HG03139 (cell line): ENCODE data around the gene RNF26.
A peak's percentile ranks its signal among the peaks of the same experiment; 100 is the strongest.

Experiments
- ATAC-seq: cut with Tn5 transposase; IDR thresholded peaks from one replicate; pipeline ENCODE4 v1.9.1; 2021; ENCODE audit not compliant: unreplicated experiment

The RNF26 gene

DNA sequence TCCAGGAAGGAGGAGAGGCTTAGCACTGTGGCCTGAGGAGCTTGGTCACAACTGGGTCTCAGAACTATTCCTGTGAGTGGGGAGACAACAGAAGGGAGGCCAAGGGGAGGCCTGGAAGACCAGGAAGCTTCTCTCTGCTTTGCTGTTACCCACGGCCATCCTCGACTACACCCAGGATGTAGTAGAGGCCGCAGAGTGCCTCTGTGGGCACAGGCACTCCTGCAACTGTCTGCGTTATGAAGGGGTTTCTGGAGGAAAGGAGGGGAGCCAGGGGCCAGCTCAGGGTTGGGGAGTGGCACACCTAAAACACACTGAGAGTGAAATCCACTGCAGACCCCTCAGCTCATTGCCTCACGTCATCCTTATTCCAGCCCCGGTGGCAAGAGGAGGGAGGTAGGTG lies 16.0 kb downstream of the RNF26 start:
- no peak for ATAC-seq

DNA sequence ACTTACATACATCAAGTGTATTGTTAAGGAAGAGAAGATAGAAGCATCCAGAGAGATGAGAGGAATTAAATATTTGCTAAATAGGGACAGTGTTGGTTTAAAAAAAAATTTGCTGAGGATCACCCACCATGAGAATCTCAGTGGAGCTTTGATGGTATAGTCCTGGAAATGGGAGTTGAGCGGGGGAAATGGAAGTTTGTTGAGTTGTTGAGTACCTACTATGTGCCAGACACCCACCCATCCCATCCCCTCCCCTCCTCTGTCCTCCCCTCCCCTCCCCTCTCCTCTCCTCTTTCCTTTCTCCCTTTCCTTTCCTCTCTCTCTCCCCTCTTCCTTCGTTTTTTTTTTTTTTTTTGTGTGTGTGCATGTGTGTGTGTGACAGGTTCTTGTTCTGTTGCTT lies 16.9 kb downstream of the RNF26 start:
- ATAC-seq, result no peak

DNA sequence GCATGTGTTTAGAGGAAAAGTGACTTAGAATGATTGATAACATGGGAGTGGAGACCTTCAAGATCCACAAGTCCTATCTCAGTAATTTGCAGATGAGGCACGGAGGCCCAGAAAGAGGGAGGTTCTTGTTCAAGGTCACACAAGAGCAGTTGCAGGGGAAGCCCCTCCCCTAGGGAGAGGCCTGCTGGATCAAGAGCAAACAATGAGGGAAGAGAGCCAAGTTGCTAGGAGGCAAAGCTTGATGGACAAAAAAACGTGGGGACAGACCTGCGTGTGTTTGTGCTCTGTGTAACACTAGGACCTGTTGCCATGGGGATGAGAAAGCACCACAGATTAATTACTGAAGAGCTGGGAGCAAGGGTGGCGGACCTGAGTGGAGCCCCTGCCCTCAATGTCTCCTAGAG lies 18.5 kb downstream of the RNF26 start:
- ATAC-seq, result no peak

- no peak for ATAC-seq
Measured at GRCh38 chr11:119355091-119355843, 20.9 kb downstream of the RNF26 start.

DNA sequence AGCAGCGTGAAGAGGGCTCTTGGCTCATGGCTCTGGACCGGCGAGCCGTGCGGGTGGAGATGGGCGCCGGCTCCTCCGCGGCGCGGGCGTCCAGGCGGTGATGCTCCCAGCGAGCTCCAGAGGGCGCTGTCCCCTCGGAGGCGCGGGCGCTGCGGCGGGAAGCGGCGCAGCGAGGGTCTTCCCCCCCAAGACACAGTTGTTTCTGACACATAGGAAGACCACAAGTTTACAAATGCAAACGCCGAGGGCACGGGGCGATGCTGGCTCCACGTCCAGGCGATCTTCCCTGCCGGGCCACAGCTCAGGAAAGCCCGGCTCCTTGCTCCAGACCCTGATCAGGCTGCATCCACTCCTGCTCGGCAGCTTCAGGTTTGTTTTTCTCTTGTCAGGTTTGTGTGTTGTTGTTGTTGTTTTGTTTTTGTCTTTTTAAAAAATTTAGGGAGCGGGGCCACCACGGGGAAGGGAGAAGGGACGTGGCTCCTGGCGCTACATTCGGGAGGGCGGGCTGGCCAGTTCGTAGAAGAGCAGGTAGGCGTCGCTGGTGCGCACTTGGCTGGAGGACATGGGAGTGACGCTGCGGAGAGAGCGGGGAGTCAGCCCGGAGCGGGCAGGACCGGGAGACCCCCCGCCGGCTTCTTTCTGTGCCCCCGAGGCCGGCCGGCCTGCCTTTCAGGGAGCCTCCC lies 22.2 kb downstream of the RNF26 start:
- ATAC-seq, result peak; percentile 71

DNA sequence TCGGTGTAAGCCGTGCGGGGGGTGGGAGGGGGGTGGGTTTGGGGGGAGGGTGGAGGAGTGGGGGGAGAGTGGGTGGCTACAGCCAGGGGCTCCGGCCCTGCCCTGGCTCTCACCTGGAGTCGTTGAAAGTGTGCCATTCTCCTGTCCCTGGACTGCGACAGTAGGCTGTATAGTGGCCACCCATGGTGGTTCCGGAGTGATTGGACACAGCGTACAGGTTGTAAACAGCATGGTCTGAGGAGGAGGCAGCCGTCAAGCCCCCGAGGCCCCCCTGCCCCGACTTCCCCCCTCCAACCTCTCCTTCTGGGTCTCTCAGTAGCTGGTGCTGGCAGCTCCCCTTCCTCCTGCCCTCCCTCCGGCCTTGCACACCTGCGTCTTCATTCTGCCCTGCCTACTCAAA lies 22.7 kb downstream of the RNF26 start:
- no peak for ATAC-seq

DNA sequence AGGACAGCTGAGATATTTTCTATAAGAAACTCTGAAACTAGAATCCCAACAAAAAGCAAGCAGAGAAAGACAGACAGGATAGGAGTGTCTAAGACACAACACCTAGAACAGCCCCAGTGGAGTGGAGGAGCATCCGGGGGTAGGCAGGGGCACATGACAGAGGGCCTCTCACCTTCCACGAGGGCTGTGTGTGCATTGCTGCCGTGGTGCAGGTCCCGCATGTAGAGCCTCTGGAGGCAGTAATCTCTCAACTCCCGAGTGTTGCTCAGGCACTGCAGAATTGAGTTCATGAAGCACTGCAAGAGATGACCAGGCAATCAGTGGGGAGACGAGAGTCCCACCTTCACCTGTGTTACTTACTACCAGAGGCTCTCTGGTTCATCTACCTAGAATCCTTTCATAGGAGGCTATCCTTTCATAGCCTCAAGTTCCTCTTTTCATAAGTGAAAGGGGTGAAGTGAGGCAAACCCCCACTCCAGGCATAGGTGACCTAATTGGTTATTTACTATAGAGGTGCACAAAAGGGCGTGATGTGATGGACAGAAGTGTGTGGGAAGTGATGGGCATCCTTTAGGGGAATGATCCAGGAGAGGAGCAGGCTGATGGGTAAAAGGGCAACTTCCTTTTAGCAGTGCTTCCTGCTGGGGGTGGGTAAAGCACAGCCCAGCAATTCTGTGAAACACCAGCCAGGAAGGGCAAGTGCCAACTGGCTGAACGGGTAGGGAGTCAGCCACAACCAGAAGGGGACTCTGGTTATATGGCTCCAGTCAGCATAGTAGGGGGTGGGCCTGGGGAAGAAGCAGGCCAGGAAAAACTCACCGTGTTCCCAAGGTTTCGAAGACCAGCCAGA lies 25.3 kb downstream of the RNF26 start:
- ATAC-seq, result no peak

DNA sequence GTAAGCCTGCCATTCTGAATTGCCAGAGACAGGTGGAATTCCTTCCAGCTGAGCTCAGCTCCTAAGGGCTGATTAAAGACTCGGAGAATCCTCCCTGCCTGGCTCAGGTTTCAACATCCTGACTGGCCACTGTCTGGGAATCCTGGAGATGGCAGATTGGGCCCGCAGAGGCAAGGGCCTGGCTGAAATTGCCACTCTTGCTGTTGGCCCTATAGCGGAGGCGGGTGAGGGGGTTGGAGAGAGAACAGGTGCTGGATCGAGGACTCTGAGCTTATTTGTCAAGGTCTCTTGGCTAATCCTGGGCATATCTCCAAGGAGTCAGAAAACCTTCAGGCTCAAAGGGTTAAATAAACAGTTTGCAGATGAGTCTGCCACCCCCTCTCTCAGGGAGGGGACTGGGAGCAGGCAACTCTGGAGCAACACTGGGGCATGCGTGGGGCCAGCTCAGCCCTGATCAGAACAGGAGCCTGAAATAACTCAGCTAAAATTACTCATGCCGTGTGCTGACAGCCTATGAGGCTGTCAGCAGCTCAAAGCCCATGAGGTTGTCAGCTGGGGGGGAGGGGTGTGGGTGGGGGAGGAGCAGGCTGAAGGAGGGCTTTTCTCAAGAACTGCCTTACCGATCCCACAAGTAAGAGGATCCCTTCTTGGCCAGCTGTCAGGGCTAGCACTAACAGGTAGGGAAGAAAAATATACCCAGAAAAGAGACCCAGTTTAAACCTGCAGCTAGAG lies 26.9 kb downstream of the RNF26 start:
- ATAC-seq, result no peak

GRCh38 chr11:119361941-119362725 lies 27.8 kb downstream of the RNF26 start:
- no peak for ATAC-seq

DNA sequence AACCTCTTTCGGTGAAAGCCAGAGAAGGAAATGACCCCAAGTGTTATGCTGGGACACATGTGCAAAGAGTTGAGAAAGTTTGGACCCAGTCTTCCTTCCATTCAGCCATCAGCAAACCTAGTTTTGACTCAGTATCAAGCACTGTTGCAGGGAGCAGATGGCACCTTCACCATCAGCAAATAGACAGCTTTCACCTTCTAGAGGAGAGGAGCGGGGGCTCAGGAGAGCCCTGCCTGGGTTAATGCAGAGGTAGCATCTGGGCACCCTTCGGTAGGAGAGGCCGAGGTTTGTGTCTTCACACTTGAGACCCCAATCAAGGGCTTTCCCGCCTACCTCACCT lies 28.4 kb downstream of the RNF26 start:
- no peak for ATAC-seq

GRCh38 chr11:119363081-119363850 lies 28.9 kb downstream of the RNF26 start:
- ATAC-seq, result no peak

GRCh38 chr11:119363851-119364590 lies 29.7 kb downstream of the RNF26 start:
- no peak for ATAC-seq

DNA sequence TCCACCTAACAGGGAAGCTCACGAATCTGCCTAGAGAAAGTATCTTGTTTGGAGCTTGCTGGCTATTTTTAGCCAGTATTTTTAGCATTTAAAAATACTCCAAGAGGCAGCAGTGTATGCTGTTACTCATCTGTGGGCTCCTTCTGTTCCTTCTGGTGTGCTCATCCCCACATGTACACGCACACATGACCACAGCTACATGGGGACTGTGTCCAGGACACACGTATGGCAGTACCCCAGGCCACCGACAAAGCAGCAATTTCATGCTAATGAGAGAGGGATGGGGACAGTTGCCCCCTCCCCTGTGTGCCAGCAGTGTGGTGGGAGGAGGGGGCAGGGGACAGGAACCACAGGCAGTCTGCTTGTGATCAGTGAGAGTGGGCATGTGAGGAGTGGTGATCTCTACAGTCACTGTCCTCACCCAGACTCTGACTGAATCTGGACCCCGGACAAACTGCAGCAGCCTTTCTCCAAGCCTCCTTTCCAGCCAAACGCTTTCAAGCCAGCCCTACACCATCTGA lies 30.8 kb downstream of the RNF26 start:
- ATAC-seq, result no peak

DNA sequence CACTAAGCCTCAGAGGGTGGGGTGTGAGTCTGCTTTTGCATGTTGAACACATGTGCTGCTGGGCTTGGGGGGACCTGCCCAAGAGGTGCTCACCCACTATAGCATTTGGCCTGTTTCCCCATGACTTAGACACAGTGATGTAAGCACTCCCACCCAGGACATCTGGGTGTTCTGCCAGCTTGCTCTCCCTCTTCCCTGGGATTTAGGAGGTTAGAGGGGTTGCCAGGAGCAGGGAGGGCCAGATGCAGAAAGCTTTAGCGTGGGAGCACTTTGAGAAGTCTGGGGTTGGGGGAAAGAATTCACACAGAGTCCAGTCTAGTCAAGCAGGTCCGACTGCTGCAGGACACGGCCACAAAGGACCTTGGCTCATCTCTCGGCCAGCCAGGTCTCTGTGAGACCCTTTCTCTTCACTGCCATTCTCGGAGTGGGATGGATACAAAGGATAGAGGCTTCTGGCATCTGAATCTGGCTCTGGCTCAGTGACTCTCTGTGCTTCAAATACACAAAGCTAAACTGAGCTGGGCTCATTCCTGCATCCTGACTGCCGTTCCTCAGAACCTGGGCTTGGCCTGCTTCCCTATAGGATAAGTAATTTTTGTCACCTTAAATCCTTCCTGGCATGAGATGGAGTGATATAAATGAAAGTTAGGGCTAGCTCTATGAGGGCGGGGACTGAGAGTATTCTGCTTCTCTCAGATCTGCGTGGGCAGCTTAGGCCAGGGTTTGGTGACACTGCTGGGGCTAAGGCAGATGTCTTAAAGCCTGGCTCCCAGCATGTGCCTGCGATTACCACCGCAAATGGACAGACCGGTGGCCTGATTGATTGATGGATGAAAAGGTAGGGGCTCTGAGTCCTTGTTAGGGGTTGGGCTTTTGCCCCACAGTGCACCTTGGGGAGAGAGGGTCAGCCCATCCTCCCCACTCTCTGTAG lies 32.6 kb downstream of the RNF26 start:
- ATAC-seq, result no peak

- no peak for ATAC-seq
Measured at GRCh38 chr11:119367661-119368120, 33.4 kb downstream of the RNF26 start.

DNA sequence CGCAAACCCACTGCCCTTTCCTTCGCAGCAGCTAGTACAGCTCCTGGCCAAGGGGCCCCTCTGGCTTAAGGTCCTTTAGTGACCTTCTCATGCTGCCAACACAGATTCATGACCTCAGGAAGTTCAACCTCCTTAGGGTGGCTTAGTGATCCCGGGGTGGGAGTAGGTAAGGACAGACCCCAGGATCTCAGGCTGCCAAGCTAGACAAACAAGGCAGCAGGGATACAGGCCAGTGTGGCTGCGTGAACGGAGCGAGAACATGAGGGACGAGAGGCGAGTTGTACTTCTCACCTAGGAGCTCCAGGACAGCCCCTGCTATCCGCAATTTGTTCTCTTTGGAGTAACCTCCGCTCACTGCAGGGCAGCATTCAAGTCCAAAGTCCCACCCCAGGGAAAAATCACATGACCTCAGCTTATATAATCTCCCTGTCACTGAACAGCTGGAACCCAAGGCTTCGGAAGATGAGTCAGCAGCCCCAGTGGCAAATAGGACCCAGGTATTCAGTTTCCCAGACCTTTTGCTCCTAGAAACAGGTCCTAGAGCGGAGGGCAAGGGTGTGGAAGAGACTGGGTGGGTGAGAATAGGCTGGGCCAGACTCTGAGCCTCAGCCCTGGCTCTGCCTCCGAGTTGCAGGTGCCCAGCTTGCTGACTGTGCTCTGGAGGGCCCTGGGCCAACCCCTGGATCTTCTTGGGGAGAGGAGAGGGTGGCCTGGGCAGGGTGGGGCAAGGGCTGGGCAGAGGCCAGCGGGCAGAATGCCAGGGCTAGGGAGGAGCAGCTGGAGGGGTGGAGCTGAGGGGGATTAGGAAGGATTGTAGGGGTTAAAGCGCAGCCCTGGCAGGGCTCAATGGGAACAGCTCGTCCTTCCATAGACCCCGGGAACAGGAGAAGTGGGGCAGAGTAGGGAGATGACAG lies 34.1 kb downstream of the RNF26 start:
- no peak for ATAC-seq
